GM12892 (cell line): ENCODE measurements around the gene RECQL. TPM values are rescaled to one million over a fixed set of nuclear protein-coding genes. Genes with fewer than 3 reads are reported as not detected.

Source experiments
- DNase-seq: peaks from one replicate; pipeline ENCODE4 v3.0.0; 2011; ENCODE audit not compliant: insufficient read length
- FAIRE-seq: peaks from 2 replicates; lab custom pipeline; 2011; peaks lifted over from hg19 to GRCh38; lab: Jason Lieb, UNC
- POLR2A ChIP-seq: IDR thresholded peaks from 2 replicates; pipeline ENCODE4 v1.6.1; 2011; ENCODE audit warnings: low read depth, low read length, control low read depth
- POLR2AphosphoS5 ChIP-seq: IDR thresholded peaks from 2 replicates; pipeline ENCODE4 v1.6.1; 2011; ENCODE audit warnings: low read depth, low read length, control low read depth
- TAF1 ChIP-seq: IDR thresholded peaks from 2 replicates; pipeline ENCODE4 v1.6.1; 2011; ENCODE audit warnings: low read depth, mild to moderate bottlenecking, control low read depth, low read length, borderline replicate concordance
- polyA plus RNA-seq: library from polyadenylated mRNA; unstranded; fragments of >200 nt; gene quantifications from one replicate; pipeline ENCODE4 v1.2.1, GENCODE V29; 2012; ENCODE audit warnings: missing spikeins, inconsistent platforms; ENCODE audit not compliant: missing spikeins

RECQL gene
- polyA plus RNA-seq = 63.0 TPM

- FAIRE-seq (peak; percentile 91), DNase-seq (peak; percentile 58)
- peak; percentile 86 for TF ChIP-seq POLR2AphosphoS5
- TF ChIP-seq POLR2A = peak; percentile 90
- TF ChIP-seq TAF1 = peak; percentile 55; the same call in 1 of the 2 replicates
These were observed at the start of gene RECQL, which contains the start of gene GOLT1B for GRCh38 chr12:21501258-21502163. Gene RECQL (minus strand): TSS chr12:21501635. CDS start chr12:21499570, 2,065 bp downstream. Gene GOLT1B (plus strand): TSS chr12:21501789. CDS start chr12:21501924, 135 bp downstream.

DNA sequence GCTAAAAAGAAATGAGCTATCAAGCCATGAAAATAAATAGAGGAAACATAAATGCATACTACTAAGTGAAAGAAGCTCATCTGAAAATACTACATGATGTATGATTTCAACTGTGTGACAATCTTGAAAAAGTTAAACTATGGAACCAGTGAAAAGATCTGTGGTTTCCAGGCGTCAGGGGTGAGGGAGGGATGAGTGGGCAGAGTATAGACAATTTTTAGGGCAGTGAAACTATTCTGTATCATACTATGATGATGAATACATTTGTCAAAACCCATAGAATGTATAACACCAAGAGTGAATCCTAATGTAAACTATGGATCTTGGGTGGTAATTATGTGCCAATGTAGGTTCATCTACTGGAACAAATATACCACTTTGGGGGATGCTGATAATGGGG is 46.0 kb upstream of the RECQL start:
- no peak for TF ChIP-seq POLR2A
- no peak for TF ChIP-seq TAF1
- TF ChIP-seq POLR2AphosphoS5 = no peak
- DNase-seq = no peak
- no peak for FAIRE-seq

- no peak for TF ChIP-seq TAF1
- no peak for TF ChIP-seq POLR2A
- TF ChIP-seq POLR2AphosphoS5 = no peak
- FAIRE-seq = no peak
These were observed 45.3 kb upstream of the RECQL start for GRCh38 chr12:21546716-21547115.

DNA sequence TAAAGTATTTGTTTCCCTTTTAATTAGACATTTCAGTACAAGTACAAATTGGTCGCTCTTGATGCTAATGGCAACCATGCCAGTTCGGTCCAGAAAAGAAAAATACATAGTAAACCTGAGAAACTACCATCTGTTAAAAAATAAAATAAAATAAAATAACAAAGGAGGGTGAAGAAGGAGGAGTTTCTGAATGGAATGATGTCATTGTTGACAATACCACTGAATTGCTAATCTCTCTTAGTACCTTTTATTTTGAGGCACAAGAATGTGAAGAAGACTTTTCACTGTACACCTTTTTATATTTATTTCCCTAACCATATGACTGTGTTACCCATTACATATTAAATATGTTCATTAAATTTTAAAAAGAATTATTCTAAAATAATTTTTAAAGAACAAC is 44.1 kb upstream of the RECQL start:
- no peak for TF ChIP-seq TAF1
- no peak for TF ChIP-seq POLR2A
- TF ChIP-seq POLR2AphosphoS5 = no peak
- FAIRE-seq (no peak), DNase-seq (no peak)

More at GRCh38 chr12:21546716-21547115, 45.3 kb upstream of the RECQL start:
- DNase-seq = no peak

GRCh38 chr12:21543151-21543550 is 41.7 kb upstream of the RECQL start:
- no peak for TF ChIP-seq POLR2A
- TF ChIP-seq POLR2AphosphoS5 = no peak
- TF ChIP-seq TAF1 = no peak
- FAIRE-seq (no peak), DNase-seq (no peak)

GRCh38 chr12:21542403-21542802 is 41.0 kb upstream of the RECQL start:
- FAIRE-seq (no peak), DNase-seq (no peak)
- no peak for TF ChIP-seq TAF1
- no peak for TF ChIP-seq POLR2AphosphoS5
- TF ChIP-seq POLR2A = no peak

GRCh38 chr12:21541773-21542172 is 40.3 kb upstream of the RECQL start:
- no peak for DNase-seq
- TF ChIP-seq POLR2AphosphoS5 (no peak), POLR2A (no peak), TAF1 (no peak)
- FAIRE-seq = no peak

DNA sequence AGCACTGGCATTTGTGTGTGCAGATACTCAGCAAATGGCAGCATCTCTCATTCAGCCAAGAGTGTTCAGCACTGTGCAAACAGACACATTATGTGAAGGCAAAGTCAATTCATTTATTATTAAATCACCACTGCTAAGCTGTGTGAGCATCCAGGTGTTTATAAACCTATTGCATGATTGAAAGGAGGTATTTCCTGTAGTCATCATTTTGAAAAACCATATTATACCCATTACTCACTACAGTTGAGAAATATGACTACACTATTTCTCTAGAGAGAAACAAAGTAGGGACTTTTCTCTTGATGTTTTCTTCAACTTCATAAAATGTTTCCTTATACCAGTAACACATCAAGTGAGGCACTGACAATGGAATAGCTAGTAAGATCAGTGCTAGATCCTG is 38.4 kb upstream of the RECQL start:
- FAIRE-seq (no peak), DNase-seq (no peak)
- no peak for TF ChIP-seq POLR2A
- TF ChIP-seq TAF1 = no peak
- no peak for TF ChIP-seq POLR2AphosphoS5

GRCh38 chr12:21538061-21538653 is 36.7 kb upstream of the RECQL start:
- FAIRE-seq (no peak), DNase-seq (no peak)
- TF ChIP-seq POLR2AphosphoS5 = no peak
- no peak for TF ChIP-seq POLR2A
- TF ChIP-seq TAF1 = no peak

- no peak for TF ChIP-seq POLR2AphosphoS5
- TF ChIP-seq POLR2A = no peak
- TF ChIP-seq TAF1 = no peak
- DNase-seq (no peak), FAIRE-seq (no peak)
These were observed 28.0 kb upstream of the RECQL start for GRCh38 chr12:21529456-21529855.

DNA sequence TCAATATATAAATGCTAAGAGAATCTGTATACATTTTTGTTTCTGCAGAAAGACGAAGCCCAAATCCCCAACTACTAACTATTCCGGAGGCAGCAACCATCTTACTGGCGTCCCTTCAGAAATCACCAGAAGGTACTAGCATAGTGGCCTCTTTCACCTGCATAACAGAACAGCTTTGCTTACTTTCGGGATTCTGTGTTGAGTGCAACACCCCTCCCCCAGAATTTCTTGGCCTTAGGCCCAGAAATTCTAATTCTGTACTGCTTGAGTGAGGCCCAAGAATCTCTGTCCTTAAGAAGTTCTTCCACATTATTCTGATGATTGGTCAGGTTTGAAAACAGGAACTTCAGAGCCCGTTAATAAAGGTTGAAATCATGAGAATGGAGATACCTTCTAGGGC is 27.5 kb upstream of the RECQL start:
- FAIRE-seq (no peak), DNase-seq (no peak)
- no peak for TF ChIP-seq POLR2AphosphoS5
- TF ChIP-seq TAF1 = no peak
- TF ChIP-seq POLR2A = no peak

DNA sequence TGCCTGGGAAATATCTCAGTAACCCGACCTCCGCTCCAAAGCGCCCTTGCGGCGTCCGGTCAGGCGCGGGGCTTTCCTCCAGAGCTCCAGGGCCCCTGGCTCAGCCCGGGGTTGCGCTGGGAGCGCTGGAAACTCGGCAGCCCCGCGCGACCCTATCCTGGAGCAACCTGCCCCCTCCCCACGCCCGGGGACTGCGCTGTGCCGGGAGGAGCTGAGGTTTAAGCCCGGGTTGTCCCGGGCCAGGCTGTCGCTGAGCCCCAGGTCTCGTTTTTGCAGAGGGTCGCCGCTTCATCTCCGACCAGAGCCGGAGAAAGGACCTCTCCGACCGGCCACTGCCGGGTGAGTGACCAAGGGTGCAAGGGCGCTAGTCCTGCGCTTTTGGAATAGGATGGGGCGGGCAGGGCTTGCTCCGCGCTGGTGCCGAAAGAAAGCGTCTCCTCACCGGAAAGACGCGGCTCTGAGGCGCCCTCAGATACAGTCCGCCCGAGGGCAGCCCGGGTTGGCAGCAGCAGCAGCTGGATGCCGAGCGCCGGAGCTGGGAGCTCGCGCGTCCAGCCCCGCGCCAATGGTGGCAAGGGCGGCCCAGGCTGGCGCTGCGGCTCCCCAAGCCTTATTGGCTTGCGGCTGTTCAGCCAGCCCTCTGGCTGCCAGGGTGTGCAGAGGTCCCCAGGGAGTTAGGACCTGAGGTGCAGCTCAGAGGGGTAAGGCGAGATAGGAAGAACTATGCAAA is 26.2 kb upstream of the RECQL start:
- DNase-seq = peak; percentile 41
- peak; percentile 33 for FAIRE-seq
- TF ChIP-seq POLR2A = no peak
- no peak for TF ChIP-seq POLR2AphosphoS5
- no peak for TF ChIP-seq TAF1
